Nucleus accumbens (tissue), 56 donors: ENCODE results near the gene ZSCAN12.
A peak's percentile ranks its signal among the peaks of the same experiment; 100 is the strongest.

Experiments used
- DNase-seq, 56 donors: peaks; one replicate each; lab custom pipeline; 2025; lab: John Stamatoyannopoulos, UW

Gene ZSCAN12

GRCh38 chr6:28355743-28356665 is 43.5 kb downstream of the ZSCAN12 start:
- DNase-seq: peak in 53 of 56 donors; percentile 10 to 81 (median 56)

- no peak for DNase-seq
Observed at GRCh38 chr6:28354688-28355554, 44.6 kb downstream of the ZSCAN12 start.

- peak in 17 of 56 donors; percentile 1 to 51 (median 8) for DNase-seq
Observed at GRCh38 chr6:28353981-28354676, 45.4 kb downstream of the ZSCAN12 start.

DNA sequence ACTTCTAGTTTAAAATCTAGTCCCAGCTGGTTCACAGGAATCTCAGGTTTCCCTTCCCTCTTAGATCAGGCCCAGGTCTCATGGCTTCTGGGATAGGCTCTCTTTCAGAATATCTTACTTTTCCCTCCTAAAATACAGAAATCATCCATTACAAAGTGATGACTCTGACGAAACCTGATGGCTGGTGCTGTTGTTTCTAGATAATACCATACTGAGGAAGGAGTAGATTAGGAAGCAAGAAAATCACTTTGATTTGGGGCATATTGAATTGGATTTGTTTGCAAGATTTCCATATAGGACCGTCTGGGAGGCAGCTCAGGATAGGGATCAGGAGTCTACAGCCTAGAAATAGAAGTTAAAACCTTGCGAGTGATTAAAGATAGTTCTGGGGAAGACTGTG is 46.2 kb downstream of the ZSCAN12 start:
- no peak for DNase-seq

- no peak for DNase-seq
Observed at GRCh38 chr6:28351493-28351925, 48.0 kb downstream of the ZSCAN12 start.

DNA sequence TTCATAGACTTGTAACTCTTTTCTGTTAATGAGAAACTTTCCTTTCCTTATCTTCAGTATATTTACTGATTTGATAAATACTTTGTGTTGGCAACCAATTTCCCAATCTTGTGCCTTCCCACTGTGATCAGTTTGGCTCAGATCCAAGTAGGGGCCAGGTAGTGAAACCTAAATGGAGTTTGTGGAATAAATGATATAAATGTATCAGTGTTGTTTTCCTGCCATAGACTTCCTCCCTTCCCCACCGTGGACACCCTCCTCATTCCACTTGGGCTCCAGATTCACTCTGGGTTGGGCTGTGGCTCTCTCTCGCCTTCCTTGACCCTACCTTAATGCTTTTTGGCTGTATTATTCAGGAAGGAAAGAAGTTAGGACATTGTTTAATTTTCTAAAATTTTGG is 48.5 kb downstream of the ZSCAN12 start:
- DNase-seq: no peak

GRCh38 chr6:28349892-28350737 is 49.4 kb downstream of the ZSCAN12 start, which contains the start of gene ZKSCAN3:
TSS of gene ZKSCAN3 (plus strand) at chr6:28349947. CDS start at chr6:28359587, 9,640 bp downstream.
- DNase-seq: peak in 55 of 56 donors; percentile 19 to 91 (median 70)

DNA sequence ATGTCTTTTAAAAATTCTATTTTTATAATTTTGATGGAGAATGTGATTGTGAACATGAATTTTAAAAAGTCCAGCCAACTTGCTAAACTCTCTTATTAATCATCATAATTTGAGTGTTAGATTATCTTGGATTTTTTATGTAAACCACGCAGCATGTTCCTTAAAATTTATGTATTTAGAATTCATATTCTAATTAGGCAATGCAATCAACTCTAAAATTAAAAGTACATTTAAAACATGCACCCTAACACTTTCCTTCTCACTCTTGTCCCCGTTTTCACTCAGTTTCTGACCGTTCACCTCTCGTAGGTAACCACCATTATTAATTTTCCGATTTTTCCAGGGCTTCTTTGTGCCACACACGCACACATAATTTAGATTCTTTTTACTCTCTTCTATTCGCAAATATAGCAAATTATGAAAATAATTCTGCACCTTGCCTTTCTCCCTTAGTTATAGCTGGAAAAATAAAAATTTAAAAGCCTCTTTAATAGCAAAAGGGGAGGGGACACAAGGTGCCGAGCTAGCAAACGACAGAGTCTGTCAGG is 50.1 kb downstream of the ZSCAN12 start:
- DNase-seq: no peak

DNA sequence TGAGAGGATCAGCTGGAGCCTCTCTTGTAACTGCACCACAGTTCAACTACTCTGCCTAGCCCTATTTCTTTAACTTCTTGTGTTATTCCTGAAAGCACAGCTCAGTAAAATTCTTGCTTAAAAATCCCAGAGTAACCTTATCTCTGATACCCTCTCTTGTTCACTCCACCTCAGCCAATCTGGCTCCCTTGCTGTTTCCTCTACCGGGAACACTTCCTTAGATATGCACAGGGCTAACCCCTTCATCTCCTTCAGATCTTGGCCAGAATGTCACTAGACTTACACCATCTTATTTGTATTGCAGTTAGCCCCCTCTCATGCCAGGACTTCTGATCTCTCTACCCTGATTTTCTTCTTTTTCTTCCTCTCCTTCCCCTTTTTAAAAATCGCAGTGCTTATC is 52.4 kb downstream of the ZSCAN12 start:
- DNase-seq: no peak

DNA sequence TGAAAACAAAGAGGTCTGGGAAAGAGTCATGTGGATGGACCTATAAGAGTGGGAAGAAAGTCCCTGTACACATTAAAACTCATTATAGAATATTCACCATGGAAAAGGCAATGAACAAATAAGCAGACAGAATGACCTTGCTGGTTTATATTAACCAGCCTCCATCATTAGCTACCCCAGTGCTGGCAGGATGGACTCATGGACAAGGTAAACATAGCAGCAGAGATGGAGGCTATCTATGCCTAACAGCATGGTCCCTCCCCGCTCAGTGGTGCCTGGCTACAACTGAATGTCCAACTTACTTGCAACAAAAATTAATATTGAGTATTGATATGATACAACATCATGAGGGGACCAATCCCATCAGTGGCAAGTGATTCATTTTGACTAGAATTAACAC is 54.3 kb downstream of the ZSCAN12 start:
- DNase-seq: no peak

DNA sequence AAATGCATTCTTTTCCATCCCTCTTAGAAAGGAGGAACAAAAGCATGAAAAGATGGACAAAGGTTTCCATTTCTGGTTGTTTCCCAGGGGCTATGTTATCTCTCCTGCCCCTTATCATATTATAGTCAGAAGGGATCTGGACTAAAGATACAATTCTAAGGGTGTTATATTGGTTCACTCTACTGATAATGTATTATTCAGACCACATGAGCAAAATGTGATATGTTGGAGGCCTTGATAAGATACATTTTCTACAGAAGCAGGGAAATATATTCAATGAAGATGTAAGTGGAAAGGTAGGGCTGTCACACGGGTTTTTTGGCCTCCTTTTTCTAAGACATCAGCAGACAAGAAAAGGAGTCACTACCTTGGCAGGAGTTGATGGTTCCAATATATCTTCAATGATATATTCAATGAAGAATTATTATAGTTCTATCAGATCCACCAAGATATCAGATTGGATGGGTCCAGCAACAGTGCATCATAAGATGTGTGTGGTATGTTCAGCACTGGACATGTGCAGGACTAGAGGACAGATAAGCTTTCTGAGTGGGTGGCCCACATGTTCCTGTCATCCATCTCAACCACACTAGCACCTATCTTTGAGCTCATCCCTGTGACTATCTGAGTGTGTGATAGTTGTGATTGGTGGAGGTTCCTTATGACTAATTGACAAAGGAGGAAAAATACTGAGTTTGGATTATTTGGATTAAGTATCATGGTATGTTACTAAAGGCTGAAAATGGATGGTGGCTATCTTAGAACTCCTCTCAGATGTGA is 55.5 kb downstream of the ZSCAN12 start:
- DNase-seq: no peak

GRCh38 chr6:28340310-28341095 is 59.0 kb downstream of the ZSCAN12 start:
- no peak for DNase-seq

GRCh38 chr6:28337121-28337520 is 62.4 kb downstream of the ZSCAN12 start:
- DNase-seq: no peak

- peak in 17 of 56 donors; percentile 4 to 52 (median 38) for DNase-seq
Observed at GRCh38 chr6:28336284-28337120, 63.0 kb downstream of the ZSCAN12 start.

DNA sequence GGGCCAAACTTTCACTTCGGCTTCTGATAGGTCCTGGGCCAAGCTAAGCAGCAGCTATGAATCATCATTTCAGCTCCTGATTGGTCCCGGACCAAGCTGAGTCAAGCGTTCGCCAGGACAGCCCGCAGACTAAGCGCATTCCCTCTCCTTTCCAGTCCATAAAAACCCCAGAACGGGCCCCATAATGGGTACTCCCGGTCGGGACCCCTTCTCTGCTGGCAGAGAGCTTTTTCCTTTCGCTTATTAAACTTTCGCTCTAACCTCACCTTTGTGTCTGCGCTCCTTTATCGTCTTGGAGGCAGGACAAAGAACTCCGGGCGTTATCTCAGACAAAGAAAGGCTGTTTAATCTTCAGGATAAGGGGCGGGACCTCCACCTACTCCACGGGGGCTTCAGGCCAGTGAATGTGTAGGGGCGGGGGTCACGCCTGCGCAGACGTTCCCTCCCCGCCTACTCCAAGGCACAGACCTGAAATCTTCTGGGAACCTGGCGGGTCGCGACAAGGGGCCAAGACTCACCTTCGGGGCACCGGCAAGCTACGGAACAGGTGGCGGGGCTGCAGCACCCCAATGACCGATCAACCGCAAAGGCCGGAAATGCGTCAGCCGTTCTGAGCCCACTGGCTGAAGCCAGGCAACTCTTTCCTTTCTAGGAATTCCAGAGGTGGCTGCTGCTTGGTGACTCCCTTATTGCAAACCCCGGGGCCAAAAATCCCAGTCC is 63.8 kb downstream of the ZSCAN12 start, which contains the start of gene ZSCAN31:
Gene ZSCAN31, minus strand, starts transcription at position 585 of the 720 bp plus-strand sequence. CDS start 6,465 bp downstream, outside the sequence.
- DNase-seq: peak; percentile 42 to 98 (median 82)
